Activated CD8-positive, alpha-beta T cell treated with anti-CD3 and anti-CD28 coated beads, Interleukin-2, amount 10 ng/mL, durations not matched to agents 7 days and 5 days (primary cell): Measurements from ENCODE around the gene COL24A1. TPM values are rescaled to one million over a fixed set of nuclear protein-coding genes. Genes with fewer than 3 reads are reported as not detected.
A peak's percentile ranks its signal among the peaks of the same experiment; 100 is the strongest.

ENCODE experiments used
- ATAC-seq: fragments of 150-1000 bp; cut with Tn5 transposase; one replicate; pipeline ENCODE4 v1.10.0; 2021; ENCODE audit warnings: moderate library complexity
- CTCF ChIA-PET: fragments of 350-600 bp; sonication (Branson Sonifier 250); formaldehyde crosslinking; loops from one replicate; lab custom pipeline; 2021; ENCODE audit warnings: antibody characterized with exemption; lab: Charles Lee
- POLR2A ChIA-PET: fragments of 350-600 bp; sonication (Branson Sonifier 250); formaldehyde crosslinking; loops from one replicate; lab custom pipeline; 2021; ENCODE audit warnings: antibody characterized with exemption; lab: Charles Lee
- DNase-seq: peaks from one replicate; pipeline ENCODE4 v3.0.0-alpha.2; 2020
- H3K27ac Mint-ChIP-seq: one replicate; pipeline ENCODE4 v1.8.0; 2021; ENCODE audit warnings: mild to moderate bottlenecking, mixed read lengths
- H3K27me3 Mint-ChIP-seq: one replicate; pipeline ENCODE4 v1.8.0; 2021; ENCODE audit warnings: low read depth, mixed read lengths
- H3K36me3 Mint-ChIP-seq: one replicate; pipeline ENCODE4 v1.8.0; 2021; ENCODE audit warnings: low read depth, mixed read lengths
- H3K4me1 Mint-ChIP-seq: one replicate; pipeline ENCODE4 v1.8.0; 2021; ENCODE audit warnings: low read depth, mixed read lengths
- H3K4me3 Mint-ChIP-seq: one replicate; pipeline ENCODE4 v1.8.0; 2021; ENCODE audit warnings: mild to moderate bottlenecking, mixed read lengths
- H3K9me3 Mint-ChIP-seq: one replicate; pipeline ENCODE4 v1.8.0; 2022; ENCODE audit warnings: mixed read lengths; ENCODE audit not compliant: insufficient read depth
- total RNA-seq, 2 experiments: library from RNA; stranded (reverse); gene quantifications; one replicate each; pipeline ENCODE4 v1.2.3, GENCODE V29; 2021

The COL24A1 gene
- total RNA-seq, 2 experiments from 2014 or later: not detected

DNA sequence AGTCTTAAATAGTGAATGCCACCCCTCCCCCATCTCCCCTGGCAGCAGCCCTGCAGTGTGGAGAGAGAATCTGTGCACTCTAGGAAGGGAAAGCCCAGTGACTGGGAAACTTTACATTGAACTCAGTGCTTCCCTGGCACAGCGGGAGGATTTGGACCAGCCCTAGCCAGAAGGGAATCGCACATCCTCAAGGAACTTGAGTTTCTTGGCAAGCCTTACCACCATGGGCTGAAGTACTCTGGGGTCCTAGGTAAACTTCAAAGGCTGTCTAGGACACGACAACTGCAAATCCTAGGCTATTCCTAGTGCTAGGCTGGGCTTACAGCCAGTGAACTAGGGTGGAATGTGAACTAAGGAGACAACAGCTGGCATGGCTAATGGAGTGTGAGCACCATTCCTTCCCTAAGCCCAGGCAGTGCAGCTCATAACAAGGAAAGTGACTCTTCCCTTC is 88.3 kb downstream of the COL24A1 start:
- Mint-ChIP-seq H3K27ac (no peak overlapping the region), H3K27me3 (no peaks in the 10 kb centered on the region), H3K9me3 (no peaks in the 10 kb centered on the region), H3K36me3 (no peaks in the 10 kb centered on the region), H3K4me3 (no peak overlapping the region), H3K4me1 (no peaks in the 10 kb centered on the region)
- ChIA-PET POLR2A (no interaction called here), CTCF (no interaction called here)
- ATAC-seq: no peak
- no peak for DNase-seq

DNA sequence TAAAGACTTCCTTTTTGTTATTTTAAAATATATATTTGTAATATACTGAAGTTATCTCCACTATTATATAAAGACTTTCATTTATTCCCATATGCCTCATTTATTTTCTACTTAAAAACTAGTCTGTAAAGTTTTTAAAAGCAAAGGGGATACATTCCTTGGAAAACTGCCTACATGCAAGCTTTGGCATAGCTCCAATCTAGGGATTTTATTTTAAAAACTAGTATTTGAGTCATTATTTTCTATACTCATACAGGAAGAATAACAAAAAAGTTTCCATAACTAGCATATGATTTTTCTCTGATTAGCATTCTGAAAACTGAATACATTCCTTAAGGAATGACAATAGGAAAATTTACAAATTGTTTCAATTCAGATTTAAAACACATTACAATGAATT is 88.9 kb downstream of the COL24A1 start:
- no peaks in the 10 kb centered on the region for H3K9me3 Mint-ChIP-seq
- ATAC-seq: no peak
- no peak overlapping the region for H3K27ac Mint-ChIP-seq
- H3K4me3 Mint-ChIP-seq: no peak overlapping the region
- ChIA-PET CTCF (no interaction called here), POLR2A (no interaction called here)
- H3K4me1 Mint-ChIP-seq: no peaks in the 10 kb centered on the region
- no peak for DNase-seq
- no peaks in the 10 kb centered on the region for H3K27me3 Mint-ChIP-seq
- no peaks in the 10 kb centered on the region for H3K36me3 Mint-ChIP-seq

DNA sequence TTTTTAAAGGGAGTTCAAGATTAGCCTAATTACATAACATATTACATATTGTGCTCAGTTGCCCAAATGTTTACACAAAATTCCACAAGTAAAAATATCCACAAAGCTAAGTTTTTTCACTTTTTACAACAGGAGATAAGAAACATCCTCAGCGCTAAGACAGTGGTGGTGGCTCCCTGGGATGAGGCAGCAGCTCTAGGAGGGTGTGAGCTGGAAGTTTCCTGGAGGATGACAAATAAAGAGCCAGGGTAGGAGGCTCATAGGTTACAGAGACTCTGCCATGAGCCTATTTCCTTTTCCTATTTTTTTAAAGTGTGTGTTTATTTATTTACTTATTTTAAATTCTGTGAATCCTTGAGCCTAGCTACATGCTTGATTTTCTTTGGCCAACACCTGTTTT is 91.7 kb downstream of the COL24A1 start:
- DNase-seq (no peak), ATAC-seq (no peak)
- H3K36me3 Mint-ChIP-seq: no peaks in the 10 kb centered on the region
- POLR2A ChIA-PET: no interaction called here
- CTCF ChIA-PET: no interaction called here
- no peaks in the 10 kb centered on the region for H3K4me1 Mint-ChIP-seq
- no peaks in the 10 kb centered on the region for H3K27me3 Mint-ChIP-seq
- H3K4me3 Mint-ChIP-seq: no peak overlapping the region
- H3K9me3 Mint-ChIP-seq: no peaks in the 10 kb centered on the region
- H3K27ac Mint-ChIP-seq: no peak overlapping the region

DNA sequence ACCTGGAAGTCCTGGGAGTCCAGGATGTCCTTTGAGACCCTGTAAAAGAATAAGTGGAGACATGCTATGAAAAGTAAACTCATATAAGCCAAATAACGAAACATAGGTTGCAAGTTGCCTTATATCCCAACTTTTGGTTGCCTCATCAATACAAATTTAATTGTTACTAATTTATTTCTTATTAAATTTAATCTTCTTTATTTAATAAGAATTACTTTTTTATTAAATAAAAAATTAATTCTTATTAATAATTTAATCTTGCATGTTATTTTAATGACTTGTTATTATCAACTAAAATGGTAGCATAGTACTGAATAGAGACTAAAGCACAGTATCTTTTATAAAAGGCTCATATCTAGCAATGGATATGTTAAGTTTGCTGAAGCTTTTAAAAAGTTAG is 92.9 kb downstream of the COL24A1 start:
- H3K4me3 Mint-ChIP-seq: no peak overlapping the region
- H3K9me3 Mint-ChIP-seq: no peaks in the 10 kb centered on the region
- no peak overlapping the region for H3K27ac Mint-ChIP-seq
- POLR2A ChIA-PET: no interaction called here
- CTCF ChIA-PET: no interaction called here
- H3K36me3 Mint-ChIP-seq: no peaks in the 10 kb centered on the region
- H3K27me3 Mint-ChIP-seq: no peaks in the 10 kb centered on the region
- no peak for DNase-seq
- no peaks in the 10 kb centered on the region for H3K4me1 Mint-ChIP-seq
- no peak for ATAC-seq

DNA sequence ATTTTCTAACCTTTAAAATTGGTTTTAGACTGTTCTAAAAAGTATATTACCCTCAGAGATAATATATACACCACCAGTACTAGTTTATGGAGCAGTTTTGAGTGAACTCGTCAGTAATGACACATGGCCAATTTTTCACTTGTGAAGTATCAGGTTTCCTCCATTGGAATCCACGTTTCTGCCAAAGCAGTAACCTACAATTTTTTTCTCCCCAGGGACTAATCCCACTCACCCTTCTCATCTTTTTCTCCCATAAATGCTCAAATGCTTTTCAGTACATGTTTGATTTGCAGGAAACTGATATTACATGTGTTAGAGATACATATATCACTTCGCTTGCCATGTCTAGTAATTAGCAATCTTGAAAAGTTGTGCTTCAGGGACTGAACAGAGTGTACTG is 94.1 kb downstream of the COL24A1 start:
- CTCF ChIA-PET: no interaction called here
- POLR2A ChIA-PET: no interaction called here
- ATAC-seq: no peak
- no peaks in the 10 kb centered on the region for H3K27me3 Mint-ChIP-seq
- DNase-seq: no peak
- H3K27ac Mint-ChIP-seq: no peak overlapping the region
- H3K4me1 Mint-ChIP-seq: no peaks in the 10 kb centered on the region
- H3K9me3 Mint-ChIP-seq: no peaks in the 10 kb centered on the region
- no peak overlapping the region for H3K4me3 Mint-ChIP-seq
- H3K36me3 Mint-ChIP-seq: no peaks in the 10 kb centered on the region

DNA sequence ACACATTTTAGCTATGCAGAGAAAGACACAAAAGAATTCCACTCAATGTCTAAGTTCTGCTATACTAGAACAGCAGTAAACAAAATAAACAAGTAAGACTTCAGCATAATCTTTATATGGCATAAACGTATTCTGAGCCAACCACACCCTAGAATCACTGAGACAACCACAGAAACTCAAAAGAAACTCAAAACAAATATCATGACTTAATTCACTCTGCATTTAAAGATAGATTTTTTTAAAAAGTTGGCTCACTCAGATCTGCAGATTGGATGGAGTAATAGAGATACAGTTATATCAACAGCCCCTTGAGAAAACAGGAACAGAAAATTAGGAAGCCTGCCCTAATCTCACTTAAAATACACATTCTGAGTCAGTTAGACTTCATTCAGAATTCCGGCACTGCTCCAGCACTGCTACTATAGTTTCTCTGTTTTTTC is 95.0 kb downstream of the COL24A1 start:
- Mint-ChIP-seq H3K9me3 (no peaks in the 10 kb centered on the region), H3K27me3 (no peaks in the 10 kb centered on the region), H3K27ac (no peak overlapping the region), H3K4me3 (no peak overlapping the region), H3K4me1 (no peaks in the 10 kb centered on the region), H3K36me3 (no peaks in the 10 kb centered on the region)
- ATAC-seq: no peak
- DNase-seq: no peak
- ChIA-PET CTCF (no interaction called here), POLR2A (no interaction called here)

DNA sequence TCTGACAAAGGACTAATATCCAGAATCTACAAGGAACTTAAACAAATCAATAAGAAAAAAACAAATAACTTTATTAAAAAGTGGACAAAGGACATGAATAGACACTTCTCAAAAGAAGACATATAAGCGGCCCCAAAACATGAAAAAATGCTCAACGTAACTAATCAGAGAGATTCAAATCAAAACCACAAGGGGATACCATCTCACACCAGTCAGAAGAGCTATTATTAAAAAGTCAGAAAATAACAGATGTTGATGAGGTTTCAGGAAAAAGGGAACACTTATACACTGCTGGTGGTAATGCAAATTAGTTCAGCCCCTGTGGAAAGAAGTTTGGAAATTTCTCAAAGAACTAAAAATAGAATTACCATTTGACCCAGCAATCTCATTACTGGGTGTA is 102.2 kb downstream of the COL24A1 start:
- ATAC-seq: no peak
- Mint-ChIP-seq H3K9me3 (no peaks in the 10 kb centered on the region), H3K27ac (no peak overlapping the region), H3K27me3 (no peaks in the 10 kb centered on the region), H3K36me3 (no peaks in the 10 kb centered on the region), H3K4me3 (no peak overlapping the region), H3K4me1 (no peaks in the 10 kb centered on the region)
- POLR2A ChIA-PET: no interaction called here
- DNase-seq: no peak
- CTCF ChIA-PET: no interaction called here

DNA sequence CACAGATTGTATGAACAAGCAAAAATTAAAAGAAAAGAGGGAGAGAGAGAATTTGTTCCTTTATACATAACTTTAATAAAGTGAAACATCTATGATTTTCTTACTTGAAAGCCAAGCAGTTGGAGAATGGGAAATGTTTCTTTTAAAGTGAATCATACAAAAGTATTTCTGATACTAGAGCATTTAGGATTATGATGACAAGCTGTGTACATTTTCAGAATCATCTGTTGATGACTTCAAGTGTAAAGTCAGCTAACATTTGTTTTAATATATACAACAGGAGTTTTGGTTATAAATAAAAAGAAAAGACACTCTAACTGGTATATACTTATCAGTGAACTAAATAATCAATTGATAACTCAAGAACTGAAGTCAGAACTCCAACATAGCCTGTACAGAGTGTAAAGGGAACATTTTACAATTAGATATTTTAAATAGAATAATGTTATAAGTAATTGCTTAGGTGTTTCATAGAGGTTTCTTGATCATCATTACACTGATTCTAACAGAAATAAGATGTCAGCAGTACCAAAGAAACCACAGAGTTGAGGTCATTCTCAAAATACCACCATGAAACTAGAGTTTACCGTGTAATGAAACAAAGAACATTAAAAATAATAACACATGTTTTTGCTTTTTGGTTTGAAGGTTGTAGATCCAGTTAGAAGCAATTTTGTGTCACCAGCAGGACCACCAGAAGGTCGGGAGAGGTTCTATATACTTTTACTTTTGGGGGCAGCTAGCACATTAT is 103.4 kb downstream of the COL24A1 start:
- Mint-ChIP-seq H3K36me3 (no peaks in the 10 kb centered on the region), H3K27me3 (no peaks in the 10 kb centered on the region), H3K9me3 (no peaks in the 10 kb centered on the region), H3K27ac (no peak overlapping the region), H3K4me3 (no peak overlapping the region), H3K4me1 (no peaks in the 10 kb centered on the region)
- ChIA-PET POLR2A (no interaction called here), CTCF (no interaction called here)
- ATAC-seq (no peak), DNase-seq (no peak)

DNA sequence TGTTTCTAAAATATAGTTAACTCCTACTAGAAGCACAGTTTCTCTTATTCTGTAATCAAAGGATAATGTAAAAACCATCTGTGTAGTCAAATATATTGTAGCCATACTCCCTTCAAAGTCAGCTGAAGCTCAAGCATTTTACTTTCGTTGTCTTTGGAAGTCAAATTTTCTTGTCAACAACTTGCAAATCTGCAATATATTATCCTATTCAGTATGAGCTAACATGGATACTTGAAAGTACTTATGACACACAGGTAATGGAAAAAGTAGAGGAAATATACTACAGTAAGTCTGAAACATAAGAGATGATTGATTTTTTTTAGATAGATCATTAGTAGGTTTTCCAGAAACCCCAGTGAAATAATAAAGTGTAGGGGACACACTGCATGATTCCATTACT is 121.5 kb downstream of the COL24A1 start:
- no peaks in the 10 kb centered on the region for H3K36me3 Mint-ChIP-seq
- H3K4me3 Mint-ChIP-seq: no peak overlapping the region
- DNase-seq (no peak), ATAC-seq (no peak)
- H3K4me1 Mint-ChIP-seq: no peaks in the 10 kb centered on the region
- no peak overlapping the region for H3K27ac Mint-ChIP-seq
- no peaks in the 10 kb centered on the region for H3K9me3 Mint-ChIP-seq
- no peaks in the 10 kb centered on the region for H3K27me3 Mint-ChIP-seq
- ChIA-PET CTCF (no interaction called here), POLR2A (no interaction called here)

DNA sequence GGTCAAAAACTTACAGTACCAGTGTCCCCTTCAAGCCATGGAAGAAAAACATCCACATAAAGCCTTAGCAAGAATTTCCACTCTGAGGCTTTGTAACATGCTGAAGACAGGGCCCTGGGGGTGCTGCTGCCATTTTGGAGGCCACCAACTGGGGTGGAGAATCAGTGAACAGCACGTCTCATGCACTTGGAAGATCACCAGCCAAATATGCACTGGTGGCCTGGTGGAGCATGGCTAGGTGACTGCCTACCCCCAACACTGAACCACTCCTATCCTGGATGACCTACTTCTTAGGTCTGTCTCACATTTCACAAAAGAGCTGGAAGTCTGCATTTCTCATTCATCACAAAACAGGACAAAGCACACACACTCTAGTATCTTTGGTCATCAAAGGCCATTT is 126.4 kb downstream of the COL24A1 start:
- DNase-seq: no peak
- H3K4me1 Mint-ChIP-seq: no peaks in the 10 kb centered on the region
- H3K36me3 Mint-ChIP-seq: no peaks in the 10 kb centered on the region
- H3K27ac Mint-ChIP-seq: no peak overlapping the region
- POLR2A ChIA-PET: no interaction called here
- no peaks in the 10 kb centered on the region for H3K27me3 Mint-ChIP-seq
- CTCF ChIA-PET: interaction anchor here (2.8 kb wide), 1 partner anchor 12 kb away, joined by 9 read pairs; no protein-coding TSS in a partner anchor
- no peak overlapping the region for H3K4me3 Mint-ChIP-seq
- no peak for ATAC-seq
- H3K9me3 Mint-ChIP-seq: no peaks in the 10 kb centered on the region

DNA sequence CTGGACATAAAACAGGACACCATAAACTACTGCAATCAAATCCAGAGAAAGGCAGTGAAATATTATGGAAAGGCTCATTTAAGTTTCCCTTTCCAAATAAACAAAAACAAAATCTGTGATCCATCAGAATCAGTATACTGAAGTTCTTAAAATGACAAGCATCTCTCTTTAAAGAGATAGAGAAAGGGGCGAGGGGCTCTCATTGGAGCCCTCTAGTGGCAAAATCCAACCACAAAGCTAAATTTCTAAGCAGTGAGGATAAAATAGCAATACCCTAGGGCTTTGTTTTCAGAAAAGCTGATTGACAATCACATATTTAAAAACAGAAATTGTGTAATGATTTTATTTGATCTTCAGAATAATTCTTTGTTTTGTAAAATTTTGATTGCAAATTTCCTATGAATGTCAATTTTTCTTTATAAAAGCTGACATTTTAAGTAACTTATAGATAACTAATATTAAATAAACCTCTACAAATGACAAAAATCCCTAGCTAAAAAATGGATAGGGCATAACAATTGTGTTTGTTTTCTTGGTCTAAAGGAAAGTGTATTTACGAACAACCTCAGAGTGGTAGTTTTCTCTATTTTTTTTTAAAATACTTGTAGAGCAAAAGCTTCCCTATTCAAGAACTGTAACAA is 138.2 kb downstream of the COL24A1 start:
- H3K4me3 Mint-ChIP-seq: no peak overlapping the region
- ChIA-PET POLR2A (no interaction called here), CTCF (interaction anchor here (0.6 to 1.5 kb wide), 11 partner anchors 10 to 310 kb away, joined by 3 to 9 read pairs (median 4); partner anchors contain the start of gene ZNHIT6)
- H3K27ac Mint-ChIP-seq: no peak overlapping the region
- no peak for ATAC-seq
- no peaks in the 10 kb centered on the region for H3K4me1 Mint-ChIP-seq
- DNase-seq: peak; percentile 23
- peaks cover 2% of the 10 kb centered on the region for H3K27me3 Mint-ChIP-seq
- no peaks in the 10 kb centered on the region for H3K9me3 Mint-ChIP-seq
- H3K36me3 Mint-ChIP-seq: no peaks in the 10 kb centered on the region

DNA sequence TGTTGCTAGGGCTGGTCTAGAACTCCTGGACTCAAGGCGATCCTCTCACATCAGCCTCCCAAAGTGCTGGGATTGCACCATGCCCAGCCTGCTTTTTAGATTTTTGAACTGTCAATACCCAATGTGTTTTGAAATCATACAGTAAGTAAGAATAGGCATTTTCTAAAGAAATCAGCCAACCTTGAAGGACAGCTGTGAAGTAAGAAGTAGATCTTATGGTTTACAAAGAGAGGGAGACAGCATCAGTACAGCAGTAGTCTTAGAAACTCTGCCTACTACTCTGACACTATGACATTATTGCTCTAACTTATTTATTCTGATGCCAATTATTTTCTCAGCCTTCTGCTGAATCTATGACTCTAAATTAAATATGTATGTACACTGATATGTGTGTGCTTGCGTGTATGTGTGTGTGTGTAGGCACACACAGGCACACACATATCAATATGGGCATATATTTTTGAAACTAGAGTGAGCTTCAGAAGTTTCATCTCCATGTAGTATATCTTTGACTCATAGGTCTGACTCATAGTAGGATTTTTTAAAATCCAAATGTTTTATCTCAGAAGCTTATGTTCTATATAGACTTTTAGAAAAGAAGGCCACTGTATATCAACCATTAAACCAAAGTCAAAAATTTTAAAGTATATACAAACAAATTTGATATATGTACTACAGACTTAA is 140.4 kb downstream of the COL24A1 start:
- Mint-ChIP-seq H3K9me3 (no peaks in the 10 kb centered on the region), H3K4me1 (no peaks in the 10 kb centered on the region), H3K27ac (no peak overlapping the region), H3K36me3 (no peaks in the 10 kb centered on the region), H3K27me3 (peaks cover 2% of the 10 kb centered on the region), H3K4me3 (no peak overlapping the region)
- ATAC-seq (no peak), DNase-seq (no peak)
- ChIA-PET CTCF (no interaction called here), POLR2A (no interaction called here)
